ENCODE results near the gene GLG1.
"Not testable (repeated sequence)": the region's sequence is repeated elsewhere in the genome, so short reads cannot be mapped to it uniquely, and the experiment has no call there.

- TF ChIP-seq, protein P1, sequence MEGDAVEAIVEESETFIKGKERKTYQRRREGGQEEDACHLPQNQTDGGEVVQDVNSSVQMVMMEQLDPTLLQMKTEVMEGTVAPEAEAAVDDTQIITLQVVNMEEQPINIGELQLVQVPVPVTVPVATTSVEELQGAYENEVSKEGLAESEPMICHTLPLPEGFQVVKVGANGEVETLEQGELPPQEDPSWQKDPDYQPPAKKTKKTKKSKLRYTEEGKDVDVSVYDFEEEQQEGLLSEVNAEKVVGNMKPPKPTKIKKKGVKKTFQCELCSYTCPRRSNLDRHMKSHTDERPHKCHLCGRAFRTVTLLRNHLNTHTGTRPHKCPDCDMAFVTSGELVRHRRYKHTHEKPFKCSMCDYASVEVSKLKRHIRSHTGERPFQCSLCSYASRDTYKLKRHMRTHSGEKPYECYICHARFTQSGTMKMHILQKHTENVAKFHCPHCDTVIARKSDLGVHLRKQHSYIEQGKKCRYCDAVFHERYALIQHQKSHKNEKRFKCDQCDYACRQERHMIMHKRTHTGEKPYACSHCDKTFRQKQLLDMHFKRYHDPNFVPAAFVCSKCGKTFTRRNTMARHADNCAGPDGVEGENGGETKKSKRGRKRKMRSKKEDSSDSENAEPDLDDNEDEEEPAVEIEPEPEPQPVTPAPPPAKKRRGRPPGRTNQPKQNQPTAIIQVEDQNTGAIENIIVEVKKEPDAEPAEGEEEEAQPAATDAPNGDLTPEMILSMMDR (IDR thresholded peaks at IDR 0.05 in 2 of 3, conservative IDR thresholded peaks at IDR 0.05 in 1 of 3; ENCODE audit: borderline replicate concordance in 1 of 3, insufficient read depth in 1 of 3, low read depth in 2 of 3, low read length in 2 of 3) = not testable (repeated sequence)
- not testable (repeated sequence) for TF ChIP-seq ZNF274 (IDR thresholded peaks at IDR 0.05; ENCODE audit: low read depth, low read length); EZH2 (IDR thresholded peaks at IDR 0.05)
These were observed 193.0 kb downstream of the GLG1 start for GRCh38 chr16:74413920-74414319.
